ENCODE results near the gene DEF6. TPM values are rescaled to one million over a fixed set of nuclear protein-coding genes. Genes with fewer than 3 reads are reported as not detected.

The DEF6 gene
- total and polyA plus RNA-seq, 2 of the 8 experiments (the other 6 are each of a cell fraction or from before 2014, with no cell fraction given), result 3.3 to 4.1 TPM

GRCh38 chr6:35342258-35343091 is 44.9 kb downstream of the DEF6 start, which contains the start of gene PPARD (continued):
- peak; percentile 39 for TF ChIP-seq ASH2L (IDR thresholded peaks at IDR 0.05; ENCODE audit: low read length)
- TF ChIP-seq CBX8 (IDR thresholded peaks at IDR 0.05; ENCODE audit: borderline replicate concordance, low read depth, low read length), result no peak
- TF ChIP-seq EZH2 (IDR thresholded peaks at IDR 0.05; ENCODE audit: low read depth, low read length, severe bottlenecking), result no peak
- TF ChIP-seq BRCA1 (IDR thresholded peaks at IDR 0.05; ENCODE audit: low read depth, low read length), result no peak
- TF ChIP-seq HDAC2 (IDR thresholded peaks at IDR 0.05; ENCODE audit: borderline replicate concordance in 1 of 2, low read depth in 2 of 2, low read length in 2 of 2), result no peak
- no peak for TF ChIP-seq CHD1 (IDR thresholded peaks at IDR 0.05; ENCODE audit: low read depth, low read length)
- peak; percentile 70 for TF ChIP-seq MAX (IDR thresholded peaks at IDR 0.05)
- TF ChIP-seq POU5F1 (IDR thresholded peaks at IDR 0.05; ENCODE audit: low read depth, low read length), result no peak
- TF ChIP-seq HDAC6 (IDR thresholded peaks at IDR 0.05; ENCODE audit: low read depth, low read length), result no peak
- no peak for TF ChIP-seq RFX5 (IDR thresholded peaks at IDR 0.05; ENCODE audit: borderline replicate concordance, low read depth, low read length)
- TF ChIP-seq E2F6 (IDR thresholded peaks at IDR 0.05), result no peak
- TF ChIP-seq EGR1 (IDR thresholded peaks at IDR 0.05; ENCODE audit: borderline replicate concordance, low read depth, low read length), result peak; percentile 88; the same call in 1 of the 2 replicates
- no peak for TF ChIP-seq CTBP2 (IDR thresholded peaks at IDR 0.05; ENCODE audit: borderline replicate concordance, insufficient read depth, insufficient read length, low read length)
- peak; percentile 88 for TF ChIP-seq KDM4A (IDR thresholded peaks at IDR 0.05; ENCODE audit: low read depth, low read length, severe bottlenecking)
- TF ChIP-seq CTCF (IDR thresholded peaks at IDR 0.05; ENCODE audit: control extremely low read depth in 1 of 3, insufficient read depth in 1 of 3, low read depth in 1 of 3, low read length in 3 of 3), result peak; percentile 95 to 98 (median 95)
- peak; percentile 99 to 100 for TF ChIP-seq RAD21 (IDR thresholded peaks at IDR 0.05 in 1 of 2, conservative IDR thresholded peaks at IDR 0.05 in 1 of 2; ENCODE audit: low read depth in 2 of 2, low read length in 2 of 2)
- TF ChIP-seq GTF2F1 (IDR thresholded peaks at IDR 0.05; ENCODE audit: borderline replicate concordance, low read depth, low read length), result no peak
- no peak for TF ChIP-seq BACH1 (IDR thresholded peaks at IDR 0.05; ENCODE audit: low read length)
- peak; percentile 62; the same call in 1 of the 2 replicates for TF ChIP-seq SP1 (IDR thresholded peaks at IDR 0.05; ENCODE audit: low read depth, low read length)
- peak; percentile 76; the same call in 1 of the 2 replicates for TF ChIP-seq TAF1 (IDR thresholded peaks at IDR 0.05; ENCODE audit: low read depth, low read length)
